ENCODE results near the gene RAB33A. TPM values are rescaled to one million over a fixed set of nuclear protein-coding genes. Genes with fewer than 3 reads are reported as not detected.

RAB33A gene
- total and polyA plus RNA-seq, 9 of the 15 experiments (the other 6 are each of a cell fraction or from before 2014, with no cell fraction given), result 0.04 to 0.20 (median 0.06) TPM; not detected in 4

DNA sequence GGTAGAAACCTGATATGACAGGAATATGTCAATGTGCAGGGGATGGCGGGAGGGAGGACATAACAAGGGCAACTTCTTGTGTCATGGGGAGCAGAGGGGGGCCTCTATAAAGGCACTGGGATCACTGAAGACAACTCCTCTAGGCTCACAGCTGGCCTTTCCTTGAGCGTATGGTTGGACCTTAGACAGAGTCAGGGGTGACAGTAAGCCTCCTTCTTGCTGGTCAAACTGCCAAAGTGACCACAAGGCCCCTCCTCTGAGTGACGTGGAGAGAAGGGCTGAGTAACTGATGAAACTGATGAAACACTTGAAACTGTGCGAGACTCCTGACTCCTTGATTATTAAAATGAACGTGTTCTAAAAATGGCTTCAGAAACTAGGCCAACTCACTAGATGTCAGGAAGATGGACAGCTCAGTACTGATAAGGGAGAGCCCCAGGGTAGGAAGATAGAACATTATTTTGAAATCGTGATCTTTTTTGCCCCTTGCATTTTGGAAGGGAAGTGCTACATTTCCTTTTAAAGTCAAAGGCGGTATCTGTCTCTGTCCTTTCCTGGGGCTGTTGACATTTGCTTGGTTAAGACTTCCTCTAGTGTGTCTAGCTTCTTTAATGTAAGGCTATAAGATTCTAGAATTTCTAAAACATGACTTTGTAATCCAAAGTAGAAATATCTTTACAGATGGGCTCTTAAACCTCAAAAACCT lies 1.6 kb downstream of the RAB33A start (continued):
- TF ChIP-seq ILK (tag; IDR thresholded peaks at IDR 0.05; ENCODE audit: borderline replicate concordance, low read depth) (no peak), HOXB6 (CRISPR knock-in tag; IDR thresholded peaks at IDR 0.05; ENCODE audit: borderline replicate concordance) (no peak), MAFK (IDR thresholded peaks at IDR 0.05; ENCODE audit: low read length) (no peak), ZBTB8A (IDR thresholded peaks at IDR 0.05; ENCODE audit: partially characterized antibody) (no peak), SREBF1 (IDR thresholded peaks at IDR 0.05; ENCODE audit: borderline replicate concordance, low read depth, low read length) (no peak), TAL1 (IDR thresholded peaks at IDR 0.05) (0 out of 2 replicates have a peak, but pooled peaks have one; percentile 21), ARNT (IDR thresholded peaks at IDR 0.05) (no peak), KDM2B (CRISPR knock-in tag; IDR thresholded peaks at IDR 0.05) (no peak), NRF1 (conservative IDR thresholded peaks at IDR 0.05 in 1 of 2, IDR thresholded peaks at IDR 0.05 in 1 of 2) (0 out of 4 replicates have a peak, but pooled peaks have one; percentile 23 to 40), CBFA2T2 (conservative IDR thresholded peaks at IDR 0.05) (no peak), POLR2AphosphoS5 (IDR thresholded peaks at IDR 0.05; ENCODE audit: control insufficient read depth, insufficient read depth, low read depth, low read length) (peak; percentile 55; the same call in 1 of the 2 replicates), HMGN3 (IDR thresholded peaks at IDR 0.05; ENCODE audit: borderline replicate concordance, extremely low read depth, insufficient read length, low read depth, low read length) (no peak)
- TF ChIP-seq, protein P1, sequence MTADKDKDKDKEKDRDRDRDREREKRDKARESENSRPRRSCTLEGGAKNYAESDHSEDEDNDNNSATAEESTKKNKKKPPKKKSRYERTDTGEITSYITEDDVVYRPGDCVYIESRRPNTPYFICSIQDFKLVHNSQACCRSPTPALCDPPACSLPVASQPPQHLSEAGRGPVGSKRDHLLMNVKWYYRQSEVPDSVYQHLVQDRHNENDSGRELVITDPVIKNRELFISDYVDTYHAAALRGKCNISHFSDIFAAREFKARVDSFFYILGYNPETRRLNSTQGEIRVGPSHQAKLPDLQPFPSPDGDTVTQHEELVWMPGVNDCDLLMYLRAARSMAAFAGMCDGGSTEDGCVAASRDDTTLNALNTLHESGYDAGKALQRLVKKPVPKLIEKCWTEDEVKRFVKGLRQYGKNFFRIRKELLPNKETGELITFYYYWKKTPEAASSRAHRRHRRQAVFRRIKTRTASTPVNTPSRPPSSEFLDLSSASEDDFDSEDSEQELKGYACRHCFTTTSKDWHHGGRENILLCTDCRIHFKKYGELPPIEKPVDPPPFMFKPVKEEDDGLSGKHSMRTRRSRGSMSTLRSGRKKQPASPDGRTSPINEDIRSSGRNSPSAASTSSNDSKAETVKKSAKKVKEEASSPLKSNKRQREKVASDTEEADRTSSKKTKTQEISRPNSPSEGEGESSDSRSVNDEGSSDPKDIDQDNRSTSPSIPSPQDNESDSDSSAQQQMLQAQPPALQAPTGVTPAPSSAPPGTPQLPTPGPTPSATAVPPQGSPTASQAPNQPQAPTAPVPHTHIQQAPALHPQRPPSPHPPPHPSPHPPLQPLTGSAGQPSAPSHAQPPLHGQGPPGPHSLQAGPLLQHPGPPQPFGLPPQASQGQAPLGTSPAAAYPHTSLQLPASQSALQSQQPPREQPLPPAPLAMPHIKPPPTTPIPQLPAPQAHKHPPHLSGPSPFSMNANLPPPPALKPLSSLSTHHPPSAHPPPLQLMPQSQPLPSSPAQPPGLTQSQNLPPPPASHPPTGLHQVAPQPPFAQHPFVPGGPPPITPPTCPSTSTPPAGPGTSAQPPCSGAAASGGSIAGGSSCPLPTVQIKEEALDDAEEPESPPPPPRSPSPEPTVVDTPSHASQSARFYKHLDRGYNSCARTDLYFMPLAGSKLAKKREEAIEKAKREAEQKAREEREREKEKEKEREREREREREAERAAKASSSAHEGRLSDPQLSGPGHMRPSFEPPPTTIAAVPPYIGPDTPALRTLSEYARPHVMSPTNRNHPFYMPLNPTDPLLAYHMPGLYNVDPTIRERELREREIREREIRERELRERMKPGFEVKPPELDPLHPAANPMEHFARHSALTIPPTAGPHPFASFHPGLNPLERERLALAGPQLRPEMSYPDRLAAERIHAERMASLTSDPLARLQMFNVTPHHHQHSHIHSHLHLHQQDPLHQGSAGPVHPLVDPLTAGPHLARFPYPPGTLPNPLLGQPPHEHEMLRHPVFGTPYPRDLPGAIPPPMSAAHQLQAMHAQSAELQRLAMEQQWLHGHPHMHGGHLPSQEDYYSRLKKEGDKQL (CRISPR knock-in tag; IDR thresholded peaks at IDR 0.05; ENCODE audit: borderline replicate concordance), result no peak
- TF ChIP-seq, protein P2, sequence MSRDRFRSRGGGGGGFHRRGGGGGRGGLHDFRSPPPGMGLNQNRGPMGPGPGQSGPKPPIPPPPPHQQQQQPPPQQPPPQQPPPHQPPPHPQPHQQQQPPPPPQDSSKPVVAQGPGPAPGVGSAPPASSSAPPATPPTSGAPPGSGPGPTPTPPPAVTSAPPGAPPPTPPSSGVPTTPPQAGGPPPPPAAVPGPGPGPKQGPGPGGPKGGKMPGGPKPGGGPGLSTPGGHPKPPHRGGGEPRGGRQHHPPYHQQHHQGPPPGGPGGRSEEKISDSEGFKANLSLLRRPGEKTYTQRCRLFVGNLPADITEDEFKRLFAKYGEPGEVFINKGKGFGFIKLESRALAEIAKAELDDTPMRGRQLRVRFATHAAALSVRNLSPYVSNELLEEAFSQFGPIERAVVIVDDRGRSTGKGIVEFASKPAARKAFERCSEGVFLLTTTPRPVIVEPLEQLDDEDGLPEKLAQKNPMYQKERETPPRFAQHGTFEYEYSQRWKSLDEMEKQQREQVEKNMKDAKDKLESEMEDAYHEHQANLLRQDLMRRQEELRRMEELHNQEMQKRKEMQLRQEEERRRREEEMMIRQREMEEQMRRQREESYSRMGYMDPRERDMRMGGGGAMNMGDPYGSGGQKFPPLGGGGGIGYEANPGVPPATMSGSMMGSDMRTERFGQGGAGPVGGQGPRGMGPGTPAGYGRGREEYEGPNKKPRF (IDR thresholded peaks at IDR 0.05; ENCODE audit: low read depth, low read length), result no peak
- TF ChIP-seq, protein P3, sequence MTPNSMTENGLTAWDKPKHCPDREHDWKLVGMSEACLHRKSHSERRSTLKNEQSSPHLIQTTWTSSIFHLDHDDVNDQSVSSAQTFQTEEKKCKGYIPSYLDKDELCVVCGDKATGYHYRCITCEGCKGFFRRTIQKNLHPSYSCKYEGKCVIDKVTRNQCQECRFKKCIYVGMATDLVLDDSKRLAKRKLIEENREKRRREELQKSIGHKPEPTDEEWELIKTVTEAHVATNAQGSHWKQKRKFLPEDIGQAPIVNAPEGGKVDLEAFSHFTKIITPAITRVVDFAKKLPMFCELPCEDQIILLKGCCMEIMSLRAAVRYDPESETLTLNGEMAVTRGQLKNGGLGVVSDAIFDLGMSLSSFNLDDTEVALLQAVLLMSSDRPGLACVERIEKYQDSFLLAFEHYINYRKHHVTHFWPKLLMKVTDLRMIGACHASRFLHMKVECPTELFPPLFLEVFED (CRISPR knock-in tag; conservative IDR thresholded peaks at IDR 0.05), result peak; percentile 71; the same call in 1 of the 2 replicates
- TF ChIP-seq, protein P4, sequence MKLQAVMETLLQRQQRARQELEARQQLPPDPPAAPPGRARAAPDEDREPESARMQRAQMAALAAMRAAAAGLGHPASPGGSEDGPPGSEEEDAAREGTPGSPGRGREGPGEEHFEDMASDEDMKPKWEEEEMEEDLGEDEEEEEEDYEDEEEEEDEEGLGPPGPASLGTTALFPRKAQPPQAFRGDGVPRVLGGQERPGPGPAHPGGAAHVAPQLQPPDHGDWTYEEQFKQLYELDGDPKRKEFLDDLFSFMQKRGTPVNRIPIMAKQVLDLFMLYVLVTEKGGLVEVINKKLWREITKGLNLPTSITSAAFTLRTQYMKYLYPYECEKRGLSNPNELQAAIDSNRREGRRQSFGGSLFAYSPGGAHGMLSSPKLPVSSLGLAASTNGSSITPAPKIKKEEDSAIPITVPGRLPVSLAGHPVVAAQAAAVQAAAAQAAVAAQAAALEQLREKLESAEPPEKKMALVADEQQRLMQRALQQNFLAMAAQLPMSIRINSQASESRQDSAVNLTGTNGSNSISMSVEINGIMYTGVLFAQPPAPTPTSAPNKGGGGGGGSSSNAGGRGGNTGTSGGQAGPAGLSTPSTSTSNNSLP (IDR thresholded peaks at IDR 0.05; ENCODE audit: borderline replicate concordance, low read depth, low read length), result peak; percentile 47; the same call in 1 of the 2 replicates

Measured in K562 (cell line).